ENCODE results near the gene LRRC47.

Gene LRRC47

GRCh38 chr1:3746830-3747521 is 49.3 kb downstream of the LRRC47 start:
- H3K27ac Mint-ChIP-seq, result peak overlapping the region; percentile 34
- H3K4me1 Mint-ChIP-seq (ENCODE audit: low read depth), result peaks cover 14% of the 10 kb centered on the region
- no peaks in the 10 kb centered on the region for H3K9me3 Mint-ChIP-seq
- H3K36me3 Mint-ChIP-seq (ENCODE audit: low read depth), result no peaks in the 10 kb centered on the region
- H3K4me3 Mint-ChIP-seq, result peak overlapping the region; percentile 79
- H3K27me3 Mint-ChIP-seq (ENCODE audit: low read depth), result peaks cover 2% of the 10 kb centered on the region
- DNase-seq (ENCODE audit: low spot score), result peak; percentile 85

- Mint-ChIP-seq H3K4me1 (ENCODE audit: low read depth) (peaks cover 14% of the 10 kb centered on the region), H3K27me3 (ENCODE audit: low read depth) (peaks cover 2% of the 10 kb centered on the region), H3K9me3 (no peaks in the 10 kb centered on the region), H3K36me3 (ENCODE audit: low read depth) (no peaks in the 10 kb centered on the region), H3K27ac (peak overlapping the region; percentile 34), H3K4me3 (peak overlapping the region; percentile 79)
- no peak for DNase-seq (ENCODE audit: low spot score)
Observed at GRCh38 chr1:3746389-3746829, 49.9 kb downstream of the LRRC47 start.

- Mint-ChIP-seq H3K9me3 (no peaks in the 10 kb centered on the region), H3K36me3 (ENCODE audit: low read depth) (no peaks in the 10 kb centered on the region), H3K4me3 (peak overlapping the region; percentile 79), H3K4me1 (ENCODE audit: low read depth) (peaks cover 14% of the 10 kb centered on the region), H3K27me3 (ENCODE audit: low read depth) (peaks cover 2% of the 10 kb centered on the region), H3K27ac (peak overlapping the region; percentile 34)
- DNase-seq (ENCODE audit: low spot score), result no peak
Observed at GRCh38 chr1:3745590-3746381, 50.5 kb downstream of the LRRC47 start.

GRCh38 chr1:3745071-3745470 is 51.2 kb downstream of the LRRC47 start:
- no peak for DNase-seq (ENCODE audit: low spot score)
- Mint-ChIP-seq H3K4me3 (no peak overlapping the region), H3K36me3 (ENCODE audit: low read depth) (no peaks in the 10 kb centered on the region), H3K27ac (no peak overlapping the region), H3K4me1 (ENCODE audit: low read depth) (peaks cover 14% of the 10 kb centered on the region), H3K9me3 (no peaks in the 10 kb centered on the region), H3K27me3 (ENCODE audit: low read depth) (peaks cover 2% of the 10 kb centered on the region)

- H3K4me3 Mint-ChIP-seq, result no peak overlapping the region
- H3K27ac Mint-ChIP-seq, result no peak overlapping the region
Observed at GRCh38 chr1:3744646-3745045, 51.7 kb downstream of the LRRC47 start.

GRCh38 chr1:3743826-3744225 is 52.5 kb downstream of the LRRC47 start:
- Mint-ChIP-seq H3K9me3 (no peaks in the 10 kb centered on the region), H3K4me3 (no peak overlapping the region), H3K4me1 (ENCODE audit: low read depth) (peaks cover 14% of the 10 kb centered on the region), H3K27ac (no peak overlapping the region), H3K36me3 (ENCODE audit: low read depth) (no peaks in the 10 kb centered on the region), H3K27me3 (ENCODE audit: low read depth) (no peaks in the 10 kb centered on the region)
- DNase-seq (ENCODE audit: low spot score), result no peak

More at GRCh38 chr1:3744646-3745045, 51.7 kb downstream of the LRRC47 start:
- Mint-ChIP-seq H3K9me3 (no peaks in the 10 kb centered on the region), H3K27me3 (ENCODE audit: low read depth) (peaks cover 2% of the 10 kb centered on the region), H3K4me1 (ENCODE audit: low read depth) (peaks cover 14% of the 10 kb centered on the region), H3K36me3 (ENCODE audit: low read depth) (no peaks in the 10 kb centered on the region)
- DNase-seq (ENCODE audit: low spot score), result no peak

- Mint-ChIP-seq H3K27ac (no peak overlapping the region), H3K36me3 (ENCODE audit: low read depth) (no peaks in the 10 kb centered on the region), H3K4me1 (ENCODE audit: low read depth) (peaks cover 14% of the 10 kb centered on the region), H3K9me3 (no peaks in the 10 kb centered on the region), H3K4me3 (no peak overlapping the region), H3K27me3 (ENCODE audit: low read depth) (no peaks in the 10 kb centered on the region)
- DNase-seq (ENCODE audit: low spot score), result no peak
Observed at GRCh38 chr1:3743421-3743820, 52.9 kb downstream of the LRRC47 start.

- Mint-ChIP-seq H3K27ac (no peak overlapping the region), H3K9me3 (no peaks in the 10 kb centered on the region), H3K4me3 (no peak overlapping the region), H3K4me1 (ENCODE audit: low read depth) (peaks cover 10% of the 10 kb centered on the region), H3K36me3 (ENCODE audit: low read depth) (no peaks in the 10 kb centered on the region), H3K27me3 (ENCODE audit: low read depth) (no peaks in the 10 kb centered on the region)
- no peak for DNase-seq (ENCODE audit: low spot score)
Observed at GRCh38 chr1:3742439-3743298, 53.6 kb downstream of the LRRC47 start.

- peaks cover 9% of the 10 kb centered on the region for H3K4me1 Mint-ChIP-seq (ENCODE audit: low read depth)
- no peak overlapping the region for H3K27ac Mint-ChIP-seq
- no peaks in the 10 kb centered on the region for H3K27me3 Mint-ChIP-seq (ENCODE audit: low read depth)
- no peaks in the 10 kb centered on the region for H3K36me3 Mint-ChIP-seq (ENCODE audit: low read depth)
- DNase-seq (ENCODE audit: low spot score), result no peak
- no peak overlapping the region for H3K4me3 Mint-ChIP-seq
- H3K9me3 Mint-ChIP-seq, result no peaks in the 10 kb centered on the region
Observed at GRCh38 chr1:3741566-3742438, 54.5 kb downstream of the LRRC47 start.

- Mint-ChIP-seq H3K27me3 (ENCODE audit: low read depth) (no peaks in the 10 kb centered on the region), H3K27ac (no peak overlapping the region), H3K36me3 (ENCODE audit: low read depth) (no peaks in the 10 kb centered on the region), H3K4me1 (ENCODE audit: low read depth) (peaks cover 6% of the 10 kb centered on the region), H3K4me3 (no peak overlapping the region), H3K9me3 (no peaks in the 10 kb centered on the region)
- no peak for DNase-seq (ENCODE audit: low spot score)
Observed at GRCh38 chr1:3740752-3741151, 55.5 kb downstream of the LRRC47 start.

- Mint-ChIP-seq H3K27me3 (ENCODE audit: low read depth) (no peaks in the 10 kb centered on the region), H3K4me3 (no peak overlapping the region), H3K36me3 (ENCODE audit: low read depth) (no peaks in the 10 kb centered on the region), H3K9me3 (no peaks in the 10 kb centered on the region), H3K27ac (no peak overlapping the region), H3K4me1 (ENCODE audit: low read depth) (peaks cover 3% of the 10 kb centered on the region)
- no peak for DNase-seq (ENCODE audit: low spot score)
Observed at GRCh38 chr1:3740042-3740441, 56.3 kb downstream of the LRRC47 start.

- no peaks in the 10 kb centered on the region for H3K9me3 Mint-ChIP-seq
- H3K27me3 Mint-ChIP-seq (ENCODE audit: low read depth), result no peaks in the 10 kb centered on the region
- peaks cover 1% of the 10 kb centered on the region for H3K4me1 Mint-ChIP-seq (ENCODE audit: low read depth)
- no peaks in the 10 kb centered on the region for H3K36me3 Mint-ChIP-seq (ENCODE audit: low read depth)
- H3K27ac Mint-ChIP-seq, result no peak overlapping the region
- no peak overlapping the region for H3K4me3 Mint-ChIP-seq
- DNase-seq (ENCODE audit: low spot score), result no peak
Observed at GRCh38 chr1:3738943-3739342, 57.4 kb downstream of the LRRC47 start.

- no peak overlapping the region for H3K27ac Mint-ChIP-seq
- H3K36me3 Mint-ChIP-seq (ENCODE audit: low read depth), result no peaks in the 10 kb centered on the region
- no peaks in the 10 kb centered on the region for H3K9me3 Mint-ChIP-seq
- no peak for DNase-seq (ENCODE audit: low spot score)
- H3K4me3 Mint-ChIP-seq, result no peak overlapping the region
- peaks cover 1% of the 10 kb centered on the region for H3K4me1 Mint-ChIP-seq (ENCODE audit: low read depth)
- H3K27me3 Mint-ChIP-seq (ENCODE audit: low read depth), result no peaks in the 10 kb centered on the region
Observed at GRCh38 chr1:3736708-3737107, 59.6 kb downstream of the LRRC47 start.

Measured in T-helper 2 cell treated with Interferon-gamma antibody and Interleukin-4, amounts not matched to agents 5 μg/mL and 100 μg/mL, for 36 hours (primary cell).